SK-N-SH (cell line): ENCODE measurements around the gene ABCA1. TPM values are rescaled to one million over a fixed set of nuclear protein-coding genes. Genes with fewer than 3 reads are reported as not detected.

Experiments used
- CTCF ChIA-PET: fragments of 300-600, 350-600 bp; formaldehyde crosslinking; extraction: SDS; loops from one replicate; lab custom pipeline; 2021; lab: Yijun Ruan, JAX
- POLR2A ChIA-PET: fragments of 350-600 bp; sonication (Branson Sonifier 250); formaldehyde crosslinking; extraction: SDS; loops from one replicate; lab custom pipeline; 2020; ENCODE audit warnings: antibody characterized with exemption, inconsistent platforms; lab: Yijun Ruan, JAX
- DNase-seq: peaks from one replicate; pipeline ENCODE4 v3.0.0; 2012
- H2AFZ ChIP-seq: fragments of 200-600 bp; sonication (generic); 2 replicates; pipeline ENCODE4 v1.8.1; 2016; ENCODE audit warnings: antibody characterized with exemption, mild to moderate bottlenecking, low read depth
- H3F3A ChIP-seq: fragments of 200-600 bp; sonication (generic); replicated peaks from 2 replicates; pipeline ENCODE3; 2016; ENCODE audit warnings: antibody characterized with exemption, mild to moderate bottlenecking; ENCODE audit not compliant: insufficient read depth
- H3K27ac ChIP-seq, 2 experiments: fragments of 200-500 bp in 1 of 2; fragments of 200-600 bp in 1 of 2; sonication (Bioruptor generic) in 1 of 2; sonication (generic), shearing (Covaris generic) in 1 of 2; 2 replicates each; pipeline versions ENCODE4 v1.5.1 to v1.6.1; 2014 to 2016; ENCODE audit warnings: low read depth in 2 of 2, inconsistent platforms in 1 of 2, low read length in 1 of 2, mild to moderate bottlenecking in 1 of 2, mixed read lengths in 1 of 2
- H3K27me3 ChIP-seq: fragments of 200-600 bp; sonication (generic), shearing (Covaris generic); 2 replicates; pipeline ENCODE4 v1.6.1; 2016; ENCODE audit warnings: mixed run types; ENCODE audit not compliant: insufficient read depth
- H3K36me3 ChIP-seq, 2 experiments: fragments of 200-500 bp in 1 of 2; fragments of 200-600 bp in 1 of 2; sonication (Bioruptor generic) in 1 of 2; sonication (generic) in 1 of 2; replicated peaks in 1 of 2; 2 replicates each; pipeline versions ENCODE3 to v1.5.1; 2014 to 2016; ENCODE audit warnings: low read length in 1 of 2, mild to moderate bottlenecking in 1 of 2; ENCODE audit not compliant: insufficient read depth in 2 of 2, control insufficient read depth in 1 of 2
- H3K4me1 ChIP-seq, 2 experiments: fragments of 200-500 bp in 1 of 2; fragments of 200-600 bp in 1 of 2; sonication (Bioruptor generic) in 1 of 2; sonication (generic), shearing (Covaris generic) in 1 of 2; 2 replicates each; pipeline versions ENCODE4 v1.5.1 to v1.6.1; 2014 to 2016; ENCODE audit warnings: low read depth in 1 of 2, low read length in 1 of 2, mixed run types in 1 of 2; ENCODE audit not compliant: insufficient read depth in 2 of 2, control insufficient read depth in 1 of 2
- H3K4me2 ChIP-seq: fragments of 200-600 bp; sonication (generic), shearing (Covaris generic); 2 replicates; pipeline ENCODE4 v1.6.1; 2017; ENCODE audit warnings: mixed run types
- H3K4me3 ChIP-seq, 2 experiments: fragments of 200-500 bp in 1 of 2; fragments of 200-600 bp in 1 of 2; sonication (Bioruptor generic) in 1 of 2; sonication (generic), shearing (Covaris generic) in 1 of 2; 2 replicates each; pipeline versions ENCODE4 v1.5.1 to v1.8.1; 2014 to 2016; ENCODE audit warnings: low read depth in 2 of 2, inconsistent platforms in 1 of 2, low read length in 1 of 2, mild to moderate bottlenecking in 1 of 2, mixed read lengths in 1 of 2, moderate library complexity in 1 of 2
- H3K79me2 ChIP-seq: fragments of 200-600 bp; sonication (generic); 2 replicates; pipeline ENCODE4 v1.8.1; 2017; ENCODE audit warnings: mild to moderate bottlenecking; ENCODE audit not compliant: insufficient read depth
- H3K9ac ChIP-seq: fragments of 200-600 bp; sonication (generic); 2 replicates; pipeline ENCODE4 v1.6.1; 2017; ENCODE audit warnings: mixed run types
- H3K9me2 ChIP-seq: fragments of 200-600 bp; sonication (generic); 2 replicates; pipeline ENCODE4 v1.6.1; 2017; ENCODE audit warnings: mixed run types
- H3K9me3 ChIP-seq: fragments of 200-600 bp; sonication (generic); 2 replicates; pipeline ENCODE4 v1.6.1; 2017; ENCODE audit warnings: mixed run types, mild to moderate bottlenecking, moderate library complexity
- H4K20me1 ChIP-seq: fragments of 200-600 bp; sonication (generic); 2 replicates; pipeline ENCODE4 v1.6.1; 2017; ENCODE audit warnings: mild to moderate bottlenecking, mixed run types; ENCODE audit not compliant: insufficient read depth
- CHD2 ChIP-seq: fragments of 150-350 bp; IDR thresholded peaks from 2 replicates; pipeline ENCODE4 v1.6.1; 2018; ENCODE audit warnings: low read length; ENCODE audit not compliant: partially characterized antibody
- EP300 ChIP-seq, 2 experiments: IDR thresholded peaks; 2 replicates each; pipeline versions ENCODE4 v1.4.0 to v1.6.1; 2012; ENCODE audit warnings: borderline replicate concordance in 1 of 2, low read depth in 1 of 2, low read length in 1 of 2
- EZH2phosphoT487 ChIP-seq: fragments of 200-600 bp; sonication (generic); IDR thresholded peaks from 2 replicates; pipeline ENCODE4 v1.6.1; 2017; ENCODE audit warnings: low read depth, mixed run types, mild to moderate bottlenecking, antibody characterized with exemption, moderate library complexity, borderline replicate concordance
- FOSL2 ChIP-seq: IDR thresholded peaks from 2 replicates; pipeline ENCODE4 v1.4.0; 2012; ENCODE audit warnings: low read depth, mild to moderate bottlenecking, moderate library complexity, borderline replicate concordance
- FOXM1 ChIP-seq: IDR thresholded peaks from 2 replicates; pipeline ENCODE4 v1.4.0; 2012; ENCODE audit warnings: low read depth, mild to moderate bottlenecking
- GABPA ChIP-seq: IDR thresholded peaks from 2 replicates; pipeline ENCODE4 v1.4.0; 2012; ENCODE audit warnings: low read depth, mild to moderate bottlenecking
- JUND ChIP-seq: IDR thresholded peaks from 2 replicates; pipeline ENCODE4 v1.4.0; 2012
- MXI1 ChIP-seq: IDR thresholded peaks from 2 replicates; pipeline ENCODE4 v1.6.1; 2012; ENCODE audit warnings: mild to moderate bottlenecking, low read depth, low read length, improper control_type of control experiment
- RCOR1 ChIP-seq: fragments of 150-350 bp; IDR thresholded peaks from 2 replicates; pipeline ENCODE4 v1.6.1; 2017; ENCODE audit warnings: antibody characterized with exemption, low read length
- RXRA ChIP-seq: IDR thresholded peaks from 2 replicates; pipeline ENCODE4 v1.4.0; 2012; ENCODE audit warnings: low read depth, mild to moderate bottlenecking, borderline replicate concordance
- TCF12 ChIP-seq: IDR thresholded peaks from 2 replicates; pipeline ENCODE4 v1.4.0; 2012
- YY1 ChIP-seq: IDR thresholded peaks from 2 replicates; pipeline ENCODE4 v1.4.0; 2012; ENCODE audit warnings: low read depth, mild to moderate bottlenecking
- WGBS: methylation state at CpG from one replicate; pipeline ENCODE4 v1.1.6; 2017; ENCODE audit warnings: low lambda C conversion rate; 5-methylcytosine and 5-hydroxymethylcytosine counted together
- polyA plus RNA-seq, 3 experiments: library from polyadenylated mRNA; depleted of rRNA; stranded (reverse); fragments of >200 nt; gene quantifications; 2 replicates each; pipeline ENCODE4 v1.2.3, GENCODE V29; 2012
- TF ChIP-seq, protein P1 (sequence below): IDR thresholded peaks from 2 replicates; pipeline ENCODE4 v1.4.0; 2012; ENCODE audit warnings: low read depth, borderline replicate concordance
- TF ChIP-seq, protein P2 (sequence below): IDR thresholded peaks from 2 replicates; pipeline ENCODE4 v1.6.1; 2012; ENCODE audit warnings: mild to moderate bottlenecking, low read depth, low read length, moderate library complexity
- TF ChIP-seq, protein P3 (sequence below): IDR thresholded peaks from 2 replicates; pipeline ENCODE4; 2012
- TF ChIP-seq, protein P4 (sequence below): fragments of 150-350 bp; IDR thresholded peaks from 2 replicates; pipeline ENCODE4 v1.6.1; 2017; ENCODE audit warnings: antibody characterized with exemption, low read length, low read depth, borderline replicate concordance

ABCA1 gene
- polyA plus RNA-seq, 1 of the 3 experiments (the other 2 are of a cell fraction): 5.3 TPM

DNA sequence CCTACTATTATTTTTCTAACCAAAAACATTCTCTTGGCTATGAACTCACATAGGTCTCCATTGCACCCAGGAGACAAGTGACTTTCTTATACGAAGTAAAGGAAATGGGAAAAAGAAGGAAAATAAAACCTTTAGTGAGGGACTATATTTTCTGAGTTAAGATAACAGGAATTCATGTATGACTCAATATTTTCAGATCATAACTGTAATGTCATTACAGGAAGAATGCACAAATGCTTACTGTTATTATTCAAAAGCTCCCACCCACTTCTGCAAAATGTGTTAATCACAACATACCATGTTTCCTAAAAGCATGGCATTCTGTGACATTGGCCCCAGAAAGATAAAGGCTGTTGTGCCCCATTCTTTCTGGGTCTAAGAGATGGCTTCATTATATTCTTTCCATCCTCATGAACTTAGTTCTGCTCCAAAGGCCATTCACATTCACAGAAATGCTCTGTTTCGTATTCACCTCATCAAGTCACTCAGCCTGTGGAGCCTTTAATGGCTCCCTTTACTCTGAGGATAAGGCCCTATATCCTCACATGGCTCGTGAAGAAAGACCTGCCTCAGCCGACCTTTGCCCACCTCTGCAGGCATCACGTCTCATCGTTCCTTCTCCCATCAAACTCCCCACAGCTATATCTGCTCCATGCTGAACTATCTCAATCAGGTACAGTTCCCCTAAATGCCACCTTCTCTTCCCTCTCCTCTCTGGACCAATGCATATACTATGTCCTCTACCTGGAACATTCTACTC lies 77.0 kb downstream of the ABCA1 start:
- TF ChIP-seq JUND (peak; percentile 15; the same call in 1 of the 2 replicates), TCF12 (no peak), MXI1 (no peak), RXRA (no peak)
- TF ChIP-seq, protein P1, sequence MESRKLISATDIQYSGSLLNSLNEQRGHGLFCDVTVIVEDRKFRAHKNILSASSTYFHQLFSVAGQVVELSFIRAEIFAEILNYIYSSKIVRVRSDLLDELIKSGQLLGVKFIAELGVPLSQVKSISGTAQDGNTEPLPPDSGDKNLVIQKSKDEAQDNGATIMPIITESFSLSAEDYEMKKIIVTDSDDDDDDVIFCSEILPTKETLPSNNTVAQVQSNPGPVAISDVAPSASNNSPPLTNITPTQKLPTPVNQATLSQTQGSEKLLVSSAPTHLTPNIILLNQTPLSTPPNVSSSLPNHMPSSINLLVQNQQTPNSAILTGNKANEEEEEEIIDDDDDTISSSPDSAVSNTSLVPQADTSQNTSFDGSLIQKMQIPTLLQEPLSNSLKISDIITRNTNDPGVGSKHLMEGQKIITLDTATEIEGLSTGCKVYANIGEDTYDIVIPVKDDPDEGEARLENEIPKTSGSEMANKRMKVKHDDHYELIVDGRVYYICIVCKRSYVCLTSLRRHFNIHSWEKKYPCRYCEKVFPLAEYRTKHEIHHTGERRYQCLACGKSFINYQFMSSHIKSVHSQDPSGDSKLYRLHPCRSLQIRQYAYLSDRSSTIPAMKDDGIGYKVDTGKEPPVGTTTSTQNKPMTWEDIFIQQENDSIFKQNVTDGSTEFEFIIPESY: no peak
- TF ChIP-seq, protein P2, sequence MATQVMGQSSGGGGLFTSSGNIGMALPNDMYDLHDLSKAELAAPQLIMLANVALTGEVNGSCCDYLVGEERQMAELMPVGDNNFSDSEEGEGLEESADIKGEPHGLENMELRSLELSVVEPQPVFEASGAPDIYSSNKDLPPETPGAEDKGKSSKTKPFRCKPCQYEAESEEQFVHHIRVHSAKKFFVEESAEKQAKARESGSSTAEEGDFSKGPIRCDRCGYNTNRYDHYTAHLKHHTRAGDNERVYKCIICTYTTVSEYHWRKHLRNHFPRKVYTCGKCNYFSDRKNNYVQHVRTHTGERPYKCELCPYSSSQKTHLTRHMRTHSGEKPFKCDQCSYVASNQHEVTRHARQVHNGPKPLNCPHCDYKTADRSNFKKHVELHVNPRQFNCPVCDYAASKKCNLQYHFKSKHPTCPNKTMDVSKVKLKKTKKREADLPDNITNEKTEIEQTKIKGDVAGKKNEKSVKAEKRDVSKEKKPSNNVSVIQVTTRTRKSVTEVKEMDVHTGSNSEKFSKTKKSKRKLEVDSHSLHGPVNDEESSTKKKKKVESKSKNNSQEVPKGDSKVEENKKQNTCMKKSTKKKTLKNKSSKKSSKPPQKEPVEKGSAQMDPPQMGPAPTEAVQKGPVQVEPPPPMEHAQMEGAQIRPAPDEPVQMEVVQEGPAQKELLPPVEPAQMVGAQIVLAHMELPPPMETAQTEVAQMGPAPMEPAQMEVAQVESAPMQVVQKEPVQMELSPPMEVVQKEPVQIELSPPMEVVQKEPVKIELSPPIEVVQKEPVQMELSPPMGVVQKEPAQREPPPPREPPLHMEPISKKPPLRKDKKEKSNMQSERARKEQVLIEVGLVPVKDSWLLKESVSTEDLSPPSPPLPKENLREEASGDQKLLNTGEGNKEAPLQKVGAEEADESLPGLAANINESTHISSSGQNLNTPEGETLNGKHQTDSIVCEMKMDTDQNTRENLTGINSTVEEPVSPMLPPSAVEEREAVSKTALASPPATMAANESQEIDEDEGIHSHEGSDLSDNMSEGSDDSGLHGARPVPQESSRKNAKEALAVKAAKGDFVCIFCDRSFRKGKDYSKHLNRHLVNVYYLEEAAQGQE: no peak
- 83% methylated on average over 6 of the region's 6 CpGs for WGBS
- Histone ChIP-seq H3F3A (no peaks in the 10 kb centered on the region), H3K79me2 (no peaks in the 10 kb centered on the region), H3K9ac (no peak overlapping the region), H3K27me3 (no peaks in the 10 kb centered on the region), H3K9me3 (no peaks in the 10 kb centered on the region), H3K27ac (peak overlapping the region in 1 of 2 experiments; percentile 8; a peak in 1 of 4 replicates), H2AFZ (no peak overlapping the region), H3K36me3 (peaks cover 0 to 4% of the 10 kb centered on the region in 2 experiments), H4K20me1 (no peaks in the 10 kb centered on the region), H3K9me2 (no peaks in the 10 kb centered on the region), H3K4me1 (no peaks in the 10 kb centered on the region), H3K4me2 (no peak overlapping the region), H3K4me3 (no peak overlapping the region)
- no peak for DNase-seq
- CTCF ChIA-PET: no interaction called here
- POLR2A ChIA-PET: no interaction called here

DNA sequence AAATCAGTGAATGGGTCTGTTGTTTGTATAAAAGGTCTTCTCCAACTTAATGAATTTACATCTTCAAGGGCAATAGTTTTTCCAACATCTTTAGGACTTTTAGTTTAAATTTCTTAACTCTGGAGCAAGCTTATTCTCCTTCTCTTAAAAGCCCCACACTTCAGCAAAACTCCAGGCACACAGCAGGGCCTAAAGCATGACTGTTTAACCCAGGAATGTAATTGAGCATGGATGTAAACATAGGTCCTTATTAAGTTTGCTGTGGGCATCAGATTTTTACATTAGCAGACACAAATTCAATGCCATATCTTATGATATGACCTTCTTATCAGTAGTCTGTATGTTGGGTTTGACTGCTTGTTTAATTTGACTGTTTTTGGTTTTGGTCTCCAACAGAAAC lies 78.9 kb downstream of the ABCA1 start:
- Histone ChIP-seq H4K20me1 (no peaks in the 10 kb centered on the region), H3K27ac (no peak overlapping the region), H3K36me3 (peaks cover 0 to 7% of the 10 kb centered on the region in 2 experiments), H3K4me2 (no peak overlapping the region), H3K9me2 (no peaks in the 10 kb centered on the region), H3F3A (no peaks in the 10 kb centered on the region), H3K4me1 (peaks cover 0 to 11% of the 10 kb centered on the region in 2 experiments; a peak in 2 of 4 replicates), H2AFZ (no peak overlapping the region), H3K79me2 (no peaks in the 10 kb centered on the region), H3K9ac (no peak overlapping the region), H3K27me3 (no peaks in the 10 kb centered on the region), H3K4me3 (no peak overlapping the region), H3K9me3 (no peaks in the 10 kb centered on the region)
- no peak for DNase-seq
- ChIA-PET CTCF (interaction anchor here (1.5 kb wide), 1 partner anchor 14 kb away, joined by 5 read pairs; no protein-coding TSS in a partner anchor), POLR2A (no interaction called here)
- TF ChIP-seq FOXM1 (no peak), MXI1 (no peak), EZH2phosphoT487 (no peak), EP300 (IDR thresholded peaks at IDR 0.05; ENCODE audit: borderline replicate concordance in 1 of 2, low read depth in 1 of 2, low read length in 1 of 2) (no peak), CHD2 (no peak), GABPA (no peak), FOSL2 (no peak), RCOR1 (no peak), YY1 (no peak)
- TF ChIP-seq, protein P3, sequence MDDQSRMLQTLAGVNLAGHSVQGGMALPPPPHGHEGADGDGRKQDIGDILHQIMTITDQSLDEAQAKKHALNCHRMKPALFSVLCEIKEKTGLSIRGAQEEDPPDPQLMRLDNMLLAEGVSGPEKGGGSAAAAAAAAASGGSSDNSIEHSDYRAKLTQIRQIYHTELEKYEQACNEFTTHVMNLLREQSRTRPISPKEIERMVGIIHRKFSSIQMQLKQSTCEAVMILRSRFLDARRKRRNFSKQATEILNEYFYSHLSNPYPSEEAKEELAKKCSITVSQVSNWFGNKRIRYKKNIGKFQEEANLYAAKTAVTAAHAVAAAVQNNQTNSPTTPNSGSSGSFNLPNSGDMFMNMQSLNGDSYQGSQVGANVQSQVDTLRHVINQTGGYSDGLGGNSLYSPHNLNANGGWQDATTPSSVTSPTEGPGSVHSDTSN: no peak
- TF ChIP-seq, protein P1: no peak
- TF ChIP-seq, protein P4, sequence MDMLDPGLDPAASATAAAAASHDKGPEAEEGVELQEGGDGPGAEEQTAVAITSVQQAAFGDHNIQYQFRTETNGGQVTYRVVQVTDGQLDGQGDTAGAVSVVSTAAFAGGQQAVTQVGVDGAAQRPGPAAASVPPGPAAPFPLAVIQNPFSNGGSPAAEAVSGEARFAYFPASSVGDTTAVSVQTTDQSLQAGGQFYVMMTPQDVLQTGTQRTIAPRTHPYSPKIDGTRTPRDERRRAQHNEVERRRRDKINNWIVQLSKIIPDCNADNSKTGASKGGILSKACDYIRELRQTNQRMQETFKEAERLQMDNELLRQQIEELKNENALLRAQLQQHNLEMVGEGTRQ: no peak
